ENCODE results near the gene DIO3. TPM values are rescaled to one million over a fixed set of nuclear protein-coding genes. Genes with fewer than 3 reads are reported as not detected.

DIO3 gene
- total RNA-seq, 4 donors from 2014 or later, result 4.2 to 19.5 (median 5.3) TPM

DNA sequence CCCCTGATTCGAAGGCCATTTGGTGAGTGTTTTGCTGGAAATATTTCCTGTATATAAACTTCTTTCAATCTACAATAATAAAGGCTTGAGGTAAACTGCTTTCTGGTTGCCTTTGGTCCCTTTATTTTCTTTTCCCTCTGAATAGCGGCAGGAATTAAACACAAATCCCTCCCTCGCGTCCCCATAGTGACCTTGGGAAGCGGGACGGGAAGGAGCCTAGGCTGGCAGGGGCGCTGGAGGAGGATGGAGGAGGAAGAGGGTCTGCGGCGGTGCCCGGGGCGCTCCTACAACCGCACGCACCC lies 2.0 kb downstream of the DIO3 start:
- no peak for TF ChIP-seq POLR2A (IDR thresholded peaks at IDR 0.05)
- TF ChIP-seq EP300 (IDR thresholded peaks at IDR 0.05), result no peak
- TF ChIP-seq, protein P1, sequence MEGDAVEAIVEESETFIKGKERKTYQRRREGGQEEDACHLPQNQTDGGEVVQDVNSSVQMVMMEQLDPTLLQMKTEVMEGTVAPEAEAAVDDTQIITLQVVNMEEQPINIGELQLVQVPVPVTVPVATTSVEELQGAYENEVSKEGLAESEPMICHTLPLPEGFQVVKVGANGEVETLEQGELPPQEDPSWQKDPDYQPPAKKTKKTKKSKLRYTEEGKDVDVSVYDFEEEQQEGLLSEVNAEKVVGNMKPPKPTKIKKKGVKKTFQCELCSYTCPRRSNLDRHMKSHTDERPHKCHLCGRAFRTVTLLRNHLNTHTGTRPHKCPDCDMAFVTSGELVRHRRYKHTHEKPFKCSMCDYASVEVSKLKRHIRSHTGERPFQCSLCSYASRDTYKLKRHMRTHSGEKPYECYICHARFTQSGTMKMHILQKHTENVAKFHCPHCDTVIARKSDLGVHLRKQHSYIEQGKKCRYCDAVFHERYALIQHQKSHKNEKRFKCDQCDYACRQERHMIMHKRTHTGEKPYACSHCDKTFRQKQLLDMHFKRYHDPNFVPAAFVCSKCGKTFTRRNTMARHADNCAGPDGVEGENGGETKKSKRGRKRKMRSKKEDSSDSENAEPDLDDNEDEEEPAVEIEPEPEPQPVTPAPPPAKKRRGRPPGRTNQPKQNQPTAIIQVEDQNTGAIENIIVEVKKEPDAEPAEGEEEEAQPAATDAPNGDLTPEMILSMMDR (IDR thresholded peaks at IDR 0.05), result no peak
- 2 to 4% methylated on average over 13 of the region's 13 CpGs for WGBS, 2 donors
- Histone ChIP-seq H3K4me3 (no peak overlapping the region), H3K9me3 (peaks cover 0 to 17% (median 3%) of the 10 kb centered on the region in 4 donors), H3K27ac (no peak overlapping the region), H3K27me3 (peaks cover 0 to 60% of the 10 kb centered on the region in 2 donors), H3K4me1 (peaks cover 0 to 29% (median 0%) of the 10 kb centered on the region in 4 donors), H3K36me3 (peaks cover 0 to 9% (median 0%) of the 10 kb centered on the region in 3 donors)
- no peak for DNase-seq (ENCODE audit: low spot score in 2 of 2)

DNA sequence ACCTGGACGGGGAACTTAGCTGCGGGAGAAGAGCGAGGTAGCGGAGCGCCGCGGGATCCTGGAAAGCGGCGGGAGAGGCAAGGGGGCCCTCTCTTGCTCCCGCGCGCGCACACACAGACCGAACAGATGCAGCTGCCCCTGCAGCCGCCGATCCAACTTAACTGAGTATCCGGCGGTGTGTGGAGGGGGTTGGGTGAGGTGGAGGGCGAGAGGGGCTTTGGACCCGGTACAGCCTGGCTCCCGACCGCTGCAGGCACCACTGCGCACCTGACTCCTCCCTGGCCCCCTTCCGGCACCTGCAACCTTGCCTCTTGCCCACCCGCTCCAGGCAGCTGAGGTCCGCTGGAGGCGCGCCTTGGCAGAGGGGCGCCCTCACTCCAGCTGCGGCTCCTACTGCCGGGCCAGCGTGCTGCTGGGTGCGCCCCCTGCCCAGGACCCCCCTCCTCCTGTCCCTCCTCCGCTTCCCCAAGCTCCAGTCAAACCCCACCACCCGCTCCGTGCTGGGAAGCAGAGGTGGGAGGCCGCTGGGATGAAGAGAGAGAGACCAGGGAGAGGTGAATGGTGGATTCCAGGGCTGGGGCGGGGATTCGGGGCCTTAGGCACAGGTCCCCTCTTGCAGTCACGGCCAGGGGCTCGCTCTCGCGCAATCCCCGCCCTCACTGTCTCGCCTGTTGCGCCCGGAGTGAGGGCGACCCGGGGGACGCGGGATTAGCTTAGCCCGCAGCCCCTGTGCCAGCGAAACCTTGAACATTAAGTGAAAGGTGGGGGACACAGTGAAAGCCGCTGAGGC lies 2.6 kb downstream of the DIO3 start:
- no peak for DNase-seq (ENCODE audit: low spot score in 2 of 2)
- H3K27me3 ChIP-seq, result peaks cover 0 to 60% of the 10 kb centered on the region in 2 donors
- TF ChIP-seq POLR2A (IDR thresholded peaks at IDR 0.05) (no peak), EP300 (IDR thresholded peaks at IDR 0.05) (no peak)
- TF ChIP-seq, protein P1 (IDR thresholded peaks at IDR 0.05), result no peak
- H3K4me3 ChIP-seq, result no peak overlapping the region
- peaks cover 0 to 26% (median 0%) of the 10 kb centered on the region in 4 donors for H3K4me1 ChIP-seq
- H3K27ac ChIP-seq, result no peak overlapping the region
- peaks cover 0 to 17% (median 3%) of the 10 kb centered on the region in 4 donors for H3K9me3 ChIP-seq
- H3K36me3 ChIP-seq, result peaks cover 0 to 9% (median 0%) of the 10 kb centered on the region in 3 donors
- 2% methylated on average over 18 to 28 of the region's 54 CpGs for WGBS, 2 donors

DNA sequence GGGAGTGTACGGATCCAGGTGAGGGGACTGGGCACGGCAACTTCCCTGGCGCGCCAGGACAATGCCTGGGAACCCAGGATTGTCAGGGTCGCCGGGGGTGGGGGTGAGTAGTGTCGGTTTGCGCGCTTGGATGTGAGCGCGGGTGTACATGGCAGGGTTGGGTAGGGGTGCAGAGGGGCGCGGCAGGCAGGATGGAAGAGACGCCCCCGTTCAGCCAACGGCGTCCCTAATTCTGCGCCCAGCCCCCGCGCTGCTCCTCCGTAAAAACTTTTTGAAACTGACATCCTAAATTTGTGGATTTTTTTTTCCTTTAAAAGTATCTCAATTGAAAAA lies 3.1 kb downstream of the DIO3 start:
- no peak for DNase-seq (ENCODE audit: low spot score in 2 of 2)
- peaks cover 0 to 9% (median 0%) of the 10 kb centered on the region in 3 donors for H3K36me3 ChIP-seq
- no peak overlapping the region for H3K4me3 ChIP-seq
- H3K27ac ChIP-seq, result no peak overlapping the region
- peaks cover 0 to 24% (median 0%) of the 10 kb centered on the region in 4 donors for H3K4me1 ChIP-seq
- H3K9me3 ChIP-seq, result peaks cover 0 to 17% (median 3%) of the 10 kb centered on the region in 4 donors
- peaks cover 0 to 57% of the 10 kb centered on the region in 2 donors for H3K27me3 ChIP-seq
- WGBS, 2 donors, result 3 to 7% methylated on average over 17 to 21 of the region's 21 CpGs
- TF ChIP-seq EP300 (IDR thresholded peaks at IDR 0.05), result no peak
- TF ChIP-seq, protein P1 (IDR thresholded peaks at IDR 0.05), result no peak
- no peak for TF ChIP-seq POLR2A (IDR thresholded peaks at IDR 0.05)

DNA sequence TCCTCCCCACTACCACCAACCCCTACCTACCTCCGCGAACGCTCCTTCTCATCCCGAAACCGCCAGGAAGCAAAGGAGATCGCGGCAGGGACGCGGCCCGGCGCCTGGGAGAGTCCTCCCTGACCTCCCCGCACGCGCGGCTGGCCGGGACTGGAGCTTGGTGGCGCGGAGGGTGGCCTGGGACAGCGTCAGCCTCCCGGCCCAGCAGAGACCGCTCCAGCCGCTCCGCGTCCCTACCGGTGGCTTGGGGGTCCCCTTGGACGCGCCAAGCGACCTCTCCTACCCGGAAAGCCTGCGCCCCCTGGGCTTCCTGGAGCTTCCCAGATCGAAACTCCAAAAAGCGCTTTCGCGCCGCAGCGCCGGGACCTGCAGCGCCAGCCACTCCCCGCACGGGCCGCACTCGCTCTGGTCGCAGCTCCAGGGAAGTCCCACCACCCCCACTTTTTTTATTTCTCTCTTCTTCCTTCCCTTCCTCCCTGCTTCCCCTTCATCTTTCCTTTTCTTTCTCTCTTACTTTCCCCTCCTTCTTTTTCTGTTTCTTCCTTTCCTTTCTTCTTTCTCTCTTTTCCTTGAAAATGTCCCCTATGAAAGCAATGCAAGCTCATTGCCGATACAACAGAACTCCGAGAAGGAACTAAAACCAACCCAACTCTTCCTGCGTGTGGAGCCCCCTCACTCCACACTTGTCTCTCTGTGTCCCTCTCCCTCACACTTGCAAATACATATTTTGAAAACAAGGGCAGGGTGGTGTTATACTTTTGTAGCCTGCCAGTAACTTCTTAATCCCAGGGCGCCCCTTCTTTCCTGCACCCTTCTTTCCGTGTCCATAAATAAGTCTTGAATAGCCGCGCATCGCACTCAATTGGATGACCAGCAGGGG lies 3.8 kb downstream of the DIO3 start:
- Histone ChIP-seq H3K4me3 (peak overlapping the region in 1 of 4 donors; percentile 30), H3K4me1 (peaks cover 0 to 21% (median 0%) of the 10 kb centered on the region in 4 donors), H3K27me3 (peaks cover 0 to 51% of the 10 kb centered on the region in 2 donors), H3K9me3 (peaks cover 0 to 17% (median 3%) of the 10 kb centered on the region in 4 donors), H3K36me3 (peaks cover 0 to 9% (median 0%) of the 10 kb centered on the region in 3 donors), H3K27ac (no peak overlapping the region)
- no peak for DNase-seq (ENCODE audit: low spot score in 2 of 2)
- TF ChIP-seq, protein P1 (IDR thresholded peaks at IDR 0.05), result no peak
- no peak for TF ChIP-seq EP300 (IDR thresholded peaks at IDR 0.05)
- no peak for TF ChIP-seq POLR2A (IDR thresholded peaks at IDR 0.05)
- WGBS, 2 donors, result 4 to 7% methylated on average over 42 to 51 of the region's 51 CpGs
